ENCODE data around the gene PRRX2. TPM values are rescaled to one million over a fixed set of nuclear protein-coding genes. Genes with fewer than 3 reads are reported as not detected.

PRRX2 gene
- total and polyA plus RNA-seq, 2 experiments from 2014 or later = 5.8 to 8.3 TPM

GRCh38 chr9:129671519-129671918 is 6.1 kb downstream of the PRRX2 start:
- peaks cover 14% of the 10 kb centered on the region for H3K4me1 Mint-ChIP-seq

More at GRCh38 chr9:129671519-129671918, 6.1 kb downstream of the PRRX2 start:
- Histone ChIP-seq H3K9me2 (ENCODE audit: insufficient read depth) (no peaks in the 10 kb centered on the region), H3K79me2 (replicated peaks; ENCODE audit: insufficient read depth) (no peaks in the 10 kb centered on the region), H3K36me3 (ENCODE audit: insufficient read depth) (no peaks in the 10 kb centered on the region), H3K4me1 (ENCODE audit: insufficient read depth) (peaks cover 9% of the 10 kb centered on the region; the same call in 1 of the 2 replicates), H3F3A (replicated peaks; ENCODE audit: low read depth) (no peaks in the 10 kb centered on the region), H3K4me3 (no peak overlapping the region), H3K27ac (ENCODE audit: low read depth) (no peak overlapping the region), H3K27me3 (ENCODE audit: insufficient read depth) (no peaks in the 10 kb centered on the region), H3K4me2 (no peak overlapping the region), H2AFZ (no peak overlapping the region), H4K20me1 (replicated peaks; ENCODE audit: insufficient read depth) (no peaks in the 10 kb centered on the region)
- Mint-ChIP-seq H3K36me3 (ENCODE audit: low read depth) (no peaks in the 10 kb centered on the region), H3K9me3 (no peaks in the 10 kb centered on the region), H3K27ac (no peak overlapping the region), H3K4me3 (no peak overlapping the region), H3K27me3 (ENCODE audit: insufficient read depth, low read depth, poor library complexity) (peaks cover 23% of the 10 kb centered on the region)
- ATAC-seq (no peak), DNase-seq (ENCODE audit: low spot score) (no peak)
- TF ChIP-seq CREB1 (CRISPR knock-in tag; IDR thresholded peaks at IDR 0.05; ENCODE audit: low read depth) = no peak
- no peak for TF ChIP-seq ZNF462 (CRISPR knock-in tag; IDR thresholded peaks at IDR 0.05)
- no peak for TF ChIP-seq EZH2 (IDR thresholded peaks at IDR 0.05; ENCODE audit: low read depth, unreplicated experiment)
- TF ChIP-seq POLR2AphosphoS5 (IDR thresholded peaks at IDR 0.05; ENCODE audit: low read depth) = no peak
- no peak for TF ChIP-seq ZNF331 (CRISPR knock-in tag; IDR thresholded peaks at IDR 0.05; ENCODE audit: low read depth)
- no peak for TF ChIP-seq EZH2phosphoT487 (IDR thresholded peaks at IDR 0.05; ENCODE audit: unreplicated experiment)
- no peak for TF ChIP-seq NANOG (IDR thresholded peaks at IDR 0.05; ENCODE audit: borderline replicate concordance)
- TF ChIP-seq ZNF114 (CRISPR knock-in tag; IDR thresholded peaks at IDR 0.05) = no peak
- no peak for TF ChIP-seq ETS1 (IDR thresholded peaks at IDR 0.05)
- TF ChIP-seq JUNB (IDR thresholded peaks at IDR 0.05; ENCODE audit: unreplicated experiment) = no peak
- TF ChIP-seq CTCF (conservative IDR thresholded peaks at IDR 0.05; ENCODE audit: low read depth in 2 of 2) = no peak
- no peak for TF ChIP-seq STAT1 (IDR thresholded peaks at IDR 0.05; ENCODE audit: unreplicated experiment)
- TF ChIP-seq REST (IDR thresholded peaks at IDR 0.05; ENCODE audit: unreplicated experiment) = no peak

All from GM23338 (cell line).